Activated CD4-positive, alpha-beta T cell treated with anti-CD3 and anti-CD28 coated beads for 4 hours (primary cell): ENCODE results near the gene TBC1D22B.

Experiments used
- DNase-seq, 2 donors: peaks; one replicate each; pipeline ENCODE4 v3.0.0-alpha.2; 2020

Gene TBC1D22B

GRCh38 chr6:37362101-37362828, 104.7 kb downstream of the TBC1D22B start:
- no peak for DNase-seq

- DNase-seq, result no peak
Measured at GRCh38 chr6:37365791-37366190, 108.2 kb downstream of the TBC1D22B start.

GRCh38 chr6:37366910-37367309, 109.3 kb downstream of the TBC1D22B start:
- no peak for DNase-seq

DNA sequence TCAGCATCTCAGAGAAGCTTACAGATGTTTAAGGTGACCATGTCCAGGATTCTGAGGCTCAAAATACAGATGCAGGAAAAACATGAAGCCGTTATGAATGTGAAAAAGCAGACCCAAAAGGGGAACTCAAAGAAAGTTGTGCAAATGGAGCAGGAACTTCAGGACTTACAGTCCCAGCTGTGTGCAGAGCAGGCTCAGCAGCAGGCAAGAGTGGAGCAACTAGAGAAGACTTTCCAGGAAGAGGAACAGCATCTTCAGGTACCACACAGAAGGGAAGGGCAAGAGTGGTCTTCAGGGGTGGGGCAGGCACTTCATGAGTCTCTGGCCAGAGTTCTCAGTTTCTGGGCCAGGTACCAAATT, 111.4 kb downstream of the TBC1D22B start:
- DNase-seq, result no peak

- no peak for DNase-seq
Measured at GRCh38 chr6:37369321-37370201, 112.0 kb downstream of the TBC1D22B start.

- no peak for DNase-seq
Measured at GRCh38 chr6:37371154-37372083, 113.8 kb downstream of the TBC1D22B start.

DNA sequence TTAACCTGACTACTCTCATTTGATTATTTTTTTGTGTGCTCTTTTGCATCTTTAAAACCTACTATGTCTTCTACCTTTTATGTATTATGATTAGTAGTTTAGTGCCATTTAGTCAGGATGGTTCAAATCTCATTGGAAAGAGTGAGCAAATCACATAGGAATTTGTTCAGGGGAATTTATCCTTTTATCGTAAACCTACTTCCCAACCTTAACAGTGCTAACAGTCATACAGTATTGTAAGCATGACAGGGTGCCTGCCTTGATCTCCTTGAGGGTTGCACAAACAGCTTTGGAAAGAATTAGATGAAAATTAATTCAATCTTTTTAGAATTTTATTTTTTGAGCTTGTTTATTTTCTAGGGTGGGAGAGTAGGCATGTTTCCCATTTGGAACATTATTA, 114.5 kb downstream of the TBC1D22B start:
- DNase-seq, result no peak

- no peak for DNase-seq
Measured at GRCh38 chr6:37373822-37374471, 116.4 kb downstream of the TBC1D22B start.

DNA sequence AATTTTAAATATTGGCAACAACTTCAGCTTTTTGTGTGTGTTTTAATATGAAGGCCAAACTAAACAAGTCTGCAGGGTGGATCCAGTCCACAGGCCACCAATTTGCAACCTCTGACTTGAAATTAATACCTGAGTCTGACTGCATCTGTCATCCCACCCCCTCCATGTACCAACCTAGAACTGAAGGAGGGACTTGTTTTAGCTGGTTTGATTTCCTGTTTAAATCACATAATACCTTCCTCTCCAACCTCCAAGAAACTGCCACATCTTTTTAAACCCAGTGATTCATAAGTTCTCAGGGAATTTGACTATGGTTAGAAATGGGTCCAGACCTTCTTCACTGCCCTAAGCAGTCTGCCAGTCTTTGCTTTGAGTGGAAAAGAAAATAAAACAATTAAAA, 117.8 kb downstream of the TBC1D22B start:
- DNase-seq, result no peak

GRCh38 chr6:37376078-37376743, 118.6 kb downstream of the TBC1D22B start:
- DNase-seq, result no peak

DNA sequence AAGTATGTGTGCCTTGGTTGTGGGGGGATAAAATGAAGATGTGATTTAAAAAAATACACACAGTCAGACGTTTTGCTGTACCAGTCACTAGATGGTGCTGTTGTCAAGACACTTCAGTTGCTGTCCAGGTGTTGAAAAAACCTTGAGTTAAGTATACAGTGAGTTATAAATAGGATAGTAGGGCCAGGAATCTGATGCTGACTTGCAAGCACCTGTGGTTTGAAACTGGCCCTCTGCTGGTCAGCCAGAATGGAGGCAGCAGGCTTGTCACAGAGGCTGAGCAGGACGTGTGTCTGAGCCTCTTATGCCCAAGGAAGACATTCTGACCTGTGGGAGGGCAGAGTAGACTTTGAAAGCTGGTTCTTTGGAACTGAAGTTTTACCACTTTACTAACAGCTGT, 124.0 kb downstream of the TBC1D22B start:
- peak; percentile 4 to 17 for DNase-seq
